ENCODE measurements around the gene SLC39A11. TPM values are rescaled to one million over a fixed set of nuclear protein-coding genes. Genes with fewer than 3 reads are reported as not detected.

Gene SLC39A11
- total and polyA plus RNA-seq, 12 donors = 7.0 to 91.4 (median 22.7) TPM

GRCh38 chr17:72970246-72970645 is 122.2 kb downstream of the SLC39A11 start:
- Histone ChIP-seq H3K27me3 (no peaks in the 10 kb centered on the region), H3K36me3 (replicated peaks in 1 of 2) (no peaks in the 10 kb centered on the region), H3K4me1 (replicated peaks in 1 of 2) (peaks cover 0 to 13% of the 10 kb centered on the region in 2 donors), H3K27ac (peak overlapping the region in 4 of 5 donors; percentile 15 to 71 (median 44)), H3K4me3 (no peak overlapping the region), H3K9me3 (replicated peaks in 1 of 3) (no peaks in the 10 kb centered on the region)
- 38 to 60% (median 48%) methylated on average over 5 of the region's 5 CpGs for WGBS, 4 donors
- TF ChIP-seq CTCF (IDR thresholded peaks at IDR 0.05) (no peak), POLR2A (IDR thresholded peaks at IDR 0.05) (peak in 1 of 2 donors; percentile 7)
- intact Hi-C loops (cut with DNase I) = no loop called here
- no peak for DNase-seq

- DNase-seq = no peak
- Histone ChIP-seq H3K27me3 (no peaks in the 10 kb centered on the region), H3K4me3 (no peak overlapping the region), H3K36me3 (replicated peaks in 1 of 2) (no peaks in the 10 kb centered on the region), H3K27ac (peak overlapping the region in 1 of 5 donors; percentile 71), H3K9me3 (replicated peaks in 1 of 3) (no peaks in the 10 kb centered on the region), H3K4me1 (replicated peaks in 1 of 2) (peaks cover 0 to 13% of the 10 kb centered on the region in 2 donors)
- TF ChIP-seq CTCF (IDR thresholded peaks at IDR 0.05) (no peak), POLR2A (IDR thresholded peaks at IDR 0.05) (no peak)
- intact Hi-C loops (cut with DNase I) = no loop called here
- 72 to 78% (median 74%) methylated on average over 5 of the region's 5 CpGs for WGBS, 4 donors
Measured at GRCh38 chr17:72969293-72969906, 123.1 kb downstream of the SLC39A11 start.

GRCh38 chr17:72968798-72969197 is 123.7 kb downstream of the SLC39A11 start:
- Histone ChIP-seq H3K36me3 (replicated peaks in 1 of 2) (no peaks in the 10 kb centered on the region), H3K27me3 (no peaks in the 10 kb centered on the region), H3K27ac (no peak overlapping the region), H3K4me3 (no peak overlapping the region), H3K9me3 (replicated peaks in 1 of 3) (no peaks in the 10 kb centered on the region), H3K4me1 (replicated peaks in 1 of 2) (peaks cover 0 to 13% of the 10 kb centered on the region in 2 donors)
- TF ChIP-seq CTCF (IDR thresholded peaks at IDR 0.05) (no peak), POLR2A (IDR thresholded peaks at IDR 0.05) (no peak)
- intact Hi-C loops (cut with DNase I) = no loop called here
- 82 to 100% (median 92%) methylated on average over 8 to 9 of the region's 9 CpGs for WGBS, 4 donors
- DNase-seq = no peak

GRCh38 chr17:72967977-72968585 is 124.4 kb downstream of the SLC39A11 start:
- intact Hi-C loops (cut with DNase I) = no loop called here
- Histone ChIP-seq H3K27me3 (no peaks in the 10 kb centered on the region), H3K4me3 (no peak overlapping the region), H3K9me3 (replicated peaks in 1 of 3) (no peaks in the 10 kb centered on the region), H3K36me3 (replicated peaks in 1 of 2) (no peaks in the 10 kb centered on the region), H3K4me1 (replicated peaks in 1 of 2) (peaks cover 0 to 13% of the 10 kb centered on the region in 2 donors), H3K27ac (no peak overlapping the region)
- WGBS, 4 donors = 76 to 92% (median 90%) methylated on average over 5 of the region's 5 CpGs
- DNase-seq = no peak
- no peak for TF ChIP-seq CTCF (IDR thresholded peaks at IDR 0.05)
- no peak for TF ChIP-seq POLR2A (IDR thresholded peaks at IDR 0.05)
